ENCODE data around the gene KLHL40. TPM values are rescaled to one million over a fixed set of nuclear protein-coding genes. Genes with fewer than 3 reads are reported as not detected.
A peak's percentile ranks its signal among the peaks of the same experiment; 100 is the strongest.

The KLHL40 gene
- total and polyA plus RNA-seq, 9 of the 15 experiments (the other 6 are each of a cell fraction or from before 2014, with no cell fraction given), result not detected

GRCh38 chr3:42670670-42671069 lies 14.7 kb upstream of the KLHL40 start:
- DNase-seq (ENCODE audit: extremely low read depth in 1 of 4, low spot score in 3 of 4), result no peak
- H3K9me3 ChIP-seq (replicated peaks; ENCODE audit: control insufficient read depth, insufficient read depth, low read depth, low read length), result no peaks in the 10 kb centered on the region
- no peak overlapping the region for H3K4me3 ChIP-seq
- H3K36me3 ChIP-seq (ENCODE audit: control insufficient read depth, insufficient read depth, low read length), result no peaks in the 10 kb centered on the region
- no peaks in the 10 kb centered on the region for H4K20me1 ChIP-seq (replicated peaks; ENCODE audit: control insufficient read depth, insufficient read depth, low read length)
- H3K9me1 ChIP-seq (ENCODE audit: control insufficient read depth, insufficient read depth, low read length), result no peaks in the 10 kb centered on the region
- TF ChIP-seq SAP30 (IDR thresholded peaks at IDR 0.05; ENCODE audit: borderline replicate concordance, insufficient read depth, low read depth, low read length, poor library complexity, severe bottlenecking) (no peak), RFX1 (IDR thresholded peaks at IDR 0.05) (peak; percentile 67), TRIM24 (IDR thresholded peaks at IDR 0.05) (no peak), ZBTB2 (IDR thresholded peaks at IDR 0.05) (no peak)
- H3K27ac ChIP-seq (ENCODE audit: extremely low read depth, low read depth, low read length), result no peak overlapping the region
- no peak overlapping the region for H3K9ac ChIP-seq (ENCODE audit: insufficient read depth in 1 of 2, low read depth in 2 of 2, low read length in 2 of 2)
- POLR2A ChIA-PET, result interaction anchor here (0.5 to 1.1 kb wide), 3 partner anchors 14 to 89 kb away, joined by 3 read pairs; partner anchors contain the start of gene KLHL40
- ATAC-seq, result no peak
- H3K27me3 ChIP-seq (ENCODE audit: control insufficient read depth in 2 of 2, insufficient read depth in 2 of 2, low read length in 2 of 2), result peaks cover 7 to 27% of the 10 kb centered on the region in 2 experiments; a peak in 3 of 5 replicates
- no peaks in the 10 kb centered on the region for H3K79me2 ChIP-seq (ENCODE audit: control insufficient read depth, insufficient read depth, low read length)
- no peak overlapping the region for H3K4me2 ChIP-seq (ENCODE audit: insufficient read depth, low read length)
- H2AFZ ChIP-seq (ENCODE audit: low read depth, low read length), result no peak overlapping the region
- peaks cover 4 to 5% of the 10 kb centered on the region in 2 experiments; a peak in 3 of 5 replicates for H3K4me1 ChIP-seq (replicated peaks in 1 of 2; ENCODE audit: control insufficient read depth in 2 of 2, insufficient read depth in 2 of 2, low read length in 2 of 2)
- FAIRE-seq, result no peak
- WGBS (ENCODE audit: insufficient coverage, low coverage, missing lambda C conversion rate), result 0% methylated on average over 1 of the region's 1 CpG
- in situ Hi-C loops (cut with MboI) (no loop called here), intact Hi-C loops (cut with micrococcal nuclease) (no loop called here)
- no TSS peak for BruUV-seq (replicated peaks)
- CTCF ChIA-PET (ENCODE audit: low intra/inter-chr PET ratio), result no interaction called here

- FAIRE-seq (no peak), DNase-seq (ENCODE audit: extremely low read depth in 1 of 4, low spot score in 3 of 4) (no peak), ATAC-seq (no peak)
- H3K4me1 ChIP-seq (replicated peaks in 1 of 2; ENCODE audit: control insufficient read depth in 2 of 2, insufficient read depth in 2 of 2, low read length in 2 of 2), result peaks cover 3 to 4% of the 10 kb centered on the region in 2 experiments; a peak in 3 of 5 replicates
- no peak overlapping the region for H2AFZ ChIP-seq (ENCODE audit: low read depth, low read length)
- in situ Hi-C loops (cut with MboI) (no loop called here), intact Hi-C loops (cut with micrococcal nuclease) (no loop called here)
- no peaks in the 10 kb centered on the region for H4K20me1 ChIP-seq (replicated peaks; ENCODE audit: control insufficient read depth, insufficient read depth, low read length)
- H3K4me2 ChIP-seq (ENCODE audit: insufficient read depth, low read length), result no peak overlapping the region
- no peaks in the 10 kb centered on the region for H3K9me3 ChIP-seq (replicated peaks; ENCODE audit: control insufficient read depth, insufficient read depth, low read depth, low read length)
- WGBS (ENCODE audit: insufficient coverage, low coverage, missing lambda C conversion rate), result 0% methylated on average over 1 of the region's 1 CpG
- ChIA-PET POLR2A (no interaction called here), CTCF (ENCODE audit: low intra/inter-chr PET ratio) (no interaction called here)
- H3K27me3 ChIP-seq (ENCODE audit: control insufficient read depth in 2 of 2, insufficient read depth in 2 of 2, low read length in 2 of 2), result peaks cover 11 to 31% of the 10 kb centered on the region in 2 experiments; a peak in 4 of 5 replicates
- no peak overlapping the region for H3K4me3 ChIP-seq
- H3K27ac ChIP-seq (ENCODE audit: extremely low read depth, low read depth, low read length), result no peak overlapping the region
- BruUV-seq (replicated peaks), result no TSS peak
- no peak overlapping the region for H3K9ac ChIP-seq (ENCODE audit: insufficient read depth in 1 of 2, low read depth in 2 of 2, low read length in 2 of 2)
- no peaks in the 10 kb centered on the region for H3K36me3 ChIP-seq (ENCODE audit: control insufficient read depth, insufficient read depth, low read length)
- no peaks in the 10 kb centered on the region for H3K79me2 ChIP-seq (ENCODE audit: control insufficient read depth, insufficient read depth, low read length)
- H3K9me1 ChIP-seq (ENCODE audit: control insufficient read depth, insufficient read depth, low read length), result no peaks in the 10 kb centered on the region
- no peak for TF ChIP-seq CBX2 (IDR thresholded peaks at IDR 0.05; ENCODE audit: insufficient read depth, low read length, poor library complexity, severe bottlenecking)
- no peak for TF ChIP-seq ZNF311 (CRISPR knock-in tag; IDR thresholded peaks at IDR 0.05)
- TF ChIP-seq CSDE1 (IDR thresholded peaks at IDR 0.05), result no peak
- no peak for TF ChIP-seq RBM25 (IDR thresholded peaks at IDR 0.05; ENCODE audit: low read depth, low read length, severe bottlenecking)
- TF ChIP-seq CREB3L1 (IDR thresholded peaks at IDR 0.05; ENCODE audit: borderline replicate concordance, low read depth), result no peak
- TF ChIP-seq SPI1 (IDR thresholded peaks at IDR 0.05; ENCODE audit: borderline replicate concordance, low read depth, low read length), result no peak
- TF ChIP-seq FOSL1 (tag; conservative IDR thresholded peaks at IDR 0.05), result no peak
- TF ChIP-seq TCF15 (CRISPR knock-in tag; IDR thresholded peaks at IDR 0.05), result no peak
- no peak for TF ChIP-seq ZBTB7A (IDR thresholded peaks at IDR 0.05; ENCODE audit: borderline replicate concordance, control insufficient read depth, low read depth, low read length)
Measured at GRCh38 chr3:42672515-42672914, 12.8 kb upstream of the KLHL40 start.
